GM19240 (cell line): Measurements from ENCODE around the gene PSMD9.
A peak's percentile ranks its signal among the peaks of the same experiment; 100 is the strongest.
"Not testable (repeated sequence)": the region's sequence is repeated elsewhere in the genome, so short reads cannot be mapped to it uniquely, and the experiment has no call there.

Source experiments
- DNase-seq: peaks from one replicate; pipeline ENCODE4 v3.0.0; 2011; ENCODE audit warnings: low spot score; ENCODE audit not compliant: insufficient read length

PSMD9 gene

GRCh38 chr12:121888478-121889273 is at the start of gene PSMD9:
PSMD9 (plus strand) TSS chr12:121888790; CDS start chr12:121888857, 67 bp downstream.
- DNase-seq = peak; percentile 92

- DNase-seq = peak; percentile 98
These were observed 49.2 kb upstream of the PSMD9 start for GRCh38 chr12:121839106-121839992.

- no peak for DNase-seq
These were observed 48.4 kb upstream of the PSMD9 start for GRCh38 chr12:121839993-121840761.

- no peak for DNase-seq
These were observed 45.2 kb upstream of the PSMD9 start for GRCh38 chr12:121843236-121843982.

GRCh38 chr12:121845701-121846100 is 42.9 kb upstream of the PSMD9 start:
- no peak for DNase-seq

- no peak for DNase-seq
These were observed 39.4 kb upstream of the PSMD9 start for GRCh38 chr12:121849211-121849610.

- DNase-seq = no peak
These were observed 38.9 kb upstream of the PSMD9 start for GRCh38 chr12:121849665-121850064.

GRCh38 chr12:121852392-121852791 is 36.2 kb upstream of the PSMD9 start:
- not testable (repeated sequence) for DNase-seq

GRCh38 chr12:121857322-121858246 is 31.0 kb upstream of the PSMD9 start:
- no peak for DNase-seq

GRCh38 chr12:121858318-121858661 is 30.3 kb upstream of the PSMD9 start:
- no peak for DNase-seq

- DNase-seq = no peak
These were observed 29.7 kb upstream of the PSMD9 start, which contains the start of gene HPD for GRCh38 chr12:121858662-121859572. HPD (minus strand) TSS chr12:121858859; CDS start chr12:121858823, 36 bp downstream.

GRCh38 chr12:121860257-121860656 is 28.3 kb upstream of the PSMD9 start:
- DNase-seq = no peak

- not testable (repeated sequence) for DNase-seq
These were observed 27.9 kb upstream of the PSMD9 start for GRCh38 chr12:121860699-121861098.

- DNase-seq = no peak
These were observed 26.8 kb upstream of the PSMD9 start for GRCh38 chr12:121861636-121862254.

- DNase-seq = no peak
These were observed 22.3 kb upstream of the PSMD9 start for GRCh38 chr12:121866331-121866730.

- DNase-seq = not testable (repeated sequence)
These were observed 19.4 kb upstream of the PSMD9 start for GRCh38 chr12:121869229-121869628.

GRCh38 chr12:121871467-121871866 is 17.1 kb upstream of the PSMD9 start:
- DNase-seq = no peak

GRCh38 chr12:121872546-121873215 is 15.9 kb upstream of the PSMD9 start:
- DNase-seq = no peak
